HCT116 (cell line): ENCODE data around the gene SMIM44. TPM values are rescaled to one million over a fixed set of nuclear protein-coding genes. Genes with fewer than 3 reads are reported as not detected.

Experiments used
- ATAC-seq: fragments of 200-7000 bp; cut with Tn5 transposase; 2 replicates; pipeline ENCODE4 v1.9.1; 2020; ENCODE audit warnings: mild to moderate bottlenecking, moderate library complexity
- BruUV-seq: library from RNA; stranded (reverse); fragments of 400-500 nt; replicated peaks from 2 replicates; lab custom pipeline; 2021; lab: Mats Ljungman, UMichigan
- CTCF ChIA-PET: fragments of 300-600 bp; sonication (Branson Sonifier 250); formaldehyde crosslinking; loops from one replicate; lab custom pipeline; 2021; ENCODE audit warnings: antibody characterized with exemption; lab: Charles Lee
- POLR2A ChIA-PET: fragments of 300-600, 350-600 bp; sonication (Branson Sonifier 250); formaldehyde crosslinking; loops from one replicate; lab custom pipeline; 2021; ENCODE audit warnings: antibody characterized with exemption; lab: Charles Lee
- RAD21 ChIA-PET, 2 experiments: fragments of 300-600 bp; sonication (Branson Sonifier 250); formaldehyde crosslinking; loops; one replicate each; lab custom pipeline; 2023; ENCODE audit warnings: low total read pairs in 2 of 2; ENCODE audit not compliant: uncharacterized antibody in 2 of 2, unreplicated experiment in 2 of 2, low non-redundant PET in 1 of 2; lab: Charles Lee
- DNase-seq: peaks from one replicate; pipeline ENCODE4 v3.0.0-alpha.2; 2010; ENCODE audit warnings: low read depth, low spot score
- H2AFZ ChIP-seq: fragments of 200-600 bp; shearing (Covaris generic), sonication (generic); 2 replicates; pipeline ENCODE4 v1.6.1; 2017; ENCODE audit warnings: low read depth, mixed run types, mixed read lengths, antibody characterized with exemption, low read length; ENCODE audit not compliant: poor library complexity, severe bottlenecking
- H3K27ac ChIP-seq: 2 replicates; pipeline ENCODE4 v1.5.1; 2012; ENCODE audit warnings: low read depth, low read length
- H3K27me3 ChIP-seq: fragments of 200-600 bp; sonication (generic); 2 replicates; pipeline ENCODE4 v1.6.1; 2016; ENCODE audit warnings: mixed run types, low read length, mixed read lengths; ENCODE audit not compliant: insufficient read depth
- H3K36me3 ChIP-seq, 2 experiments: fragments of 200-500 bp in 1 of 2; fragments of 200-600 bp in 1 of 2; sonication (Bioruptor generic) in 1 of 2; sonication (generic) in 1 of 2; 2 replicates each; pipeline versions ENCODE4 v1.5.1 to v1.6.1; 2014 to 2016; ENCODE audit warnings: low read length in 2 of 2, inconsistent platforms in 1 of 2, mixed read lengths in 1 of 2, mixed run types in 1 of 2; ENCODE audit not compliant: insufficient read depth in 2 of 2, control insufficient read depth in 1 of 2
- H3K4me1 ChIP-seq, 2 experiments: fragments of 200-600 bp in 1 of 2; sonication (generic) in 1 of 2; 2 replicates each; pipeline versions ENCODE4 v1.5.1 to v1.6.1; 2012 to 2017; ENCODE audit warnings: low read length in 2 of 2, inconsistent platforms in 1 of 2, mild to moderate bottlenecking in 1 of 2, mixed read lengths in 1 of 2, mixed run types in 1 of 2, moderate library complexity in 1 of 2; ENCODE audit not compliant: insufficient read depth in 2 of 2, control insufficient read depth in 1 of 2
- H3K4me2 ChIP-seq: fragments of 200-600 bp; sonication (generic); 2 replicates; pipeline ENCODE4 v1.6.1; 2017; ENCODE audit warnings: mixed run types, low read length, mixed read lengths
- H3K4me3 ChIP-seq, 2 experiments: fragments of 200-600 bp in 1 of 2; sonication (generic) in 1 of 2; replicated peaks in 1 of 2; 2 replicates each; pipeline ENCODE4 v1.5.1; 2011 to 2016; ENCODE audit warnings: low read length in 2 of 2, control low read depth in 1 of 2, low read depth in 1 of 2, mild to moderate bottlenecking in 1 of 2, mixed read lengths in 1 of 2, mixed run types in 1 of 2
- H3K79me2 ChIP-seq: fragments of 200-600 bp; sonication (generic); 2 replicates; pipeline ENCODE4 v1.6.1; 2017; ENCODE audit warnings: mild to moderate bottlenecking, mixed run types, low read length, moderate library complexity, mixed read lengths; ENCODE audit not compliant: insufficient read depth
- H3K9ac ChIP-seq: fragments of 200-600 bp; sonication (generic); 2 replicates; pipeline ENCODE4 v1.6.1; 2016; ENCODE audit warnings: low read length, mixed read lengths
- H3K9me2 ChIP-seq: fragments of 200-600 bp; sonication (generic), shearing (Covaris generic); 2 replicates; pipeline ENCODE4 v1.6.1; 2017; ENCODE audit warnings: mixed run types, mild to moderate bottlenecking, moderate library complexity; ENCODE audit not compliant: insufficient read depth
- H3K9me3 ChIP-seq, 2 experiments: fragments of 200-500 bp in 1 of 2; fragments of 200-600 bp in 1 of 2; sonication (Bioruptor generic) in 1 of 2; sonication (generic) in 1 of 2; 2 replicates each; pipeline ENCODE4 v1.6.1; 2014 to 2017; ENCODE audit warnings: low read length in 2 of 2, mixed read lengths in 2 of 2, inconsistent platforms in 1 of 2, low read depth in 1 of 2, mild to moderate bottlenecking in 1 of 2, mixed run types in 1 of 2, moderate library complexity in 1 of 2; ENCODE audit not compliant: control insufficient read depth in 1 of 2, insufficient read depth in 1 of 2
- H4K20me1 ChIP-seq: fragments of 200-600 bp; sonication (generic), shearing (Covaris generic); 2 replicates; pipeline ENCODE4 v1.6.1; 2017; ENCODE audit warnings: mixed run types, mild to moderate bottlenecking, moderate library complexity; ENCODE audit not compliant: insufficient read depth
- ATF3 ChIP-seq: IDR thresholded peaks from 2 replicates; pipeline ENCODE4 v1.6.1; 2012
- CEBPB ChIP-seq: IDR thresholded peaks from 2 replicates; pipeline ENCODE4 v1.6.1; 2012; ENCODE audit warnings: low read depth
- EGR1 ChIP-seq: IDR thresholded peaks from 2 replicates; pipeline ENCODE4 v1.6.1; 2012; ENCODE audit warnings: low read depth
- JUND ChIP-seq: IDR thresholded peaks from 2 replicates; pipeline ENCODE4 v1.6.1; 2012
- POLR2A ChIP-seq: IDR thresholded peaks from 2 replicates; pipeline ENCODE4 v1.7.0; 2011; ENCODE audit warnings: borderline replicate concordance; ENCODE audit not compliant: insufficient read depth, insufficient read length; ENCODE audit errors: extremely low read depth
- POLR2AphosphoS5 ChIP-seq: IDR thresholded peaks from 2 replicates; pipeline ENCODE4 v1.6.1; 2011; ENCODE audit warnings: mild to moderate bottlenecking, low read depth, low read length, moderate library complexity
- RAD21 ChIP-seq: IDR thresholded peaks from 2 replicates; pipeline ENCODE4 v1.6.1; 2012; ENCODE audit warnings: low read depth, mild to moderate bottlenecking
- REST ChIP-seq: IDR thresholded peaks from 2 replicates; pipeline ENCODE4 v1.6.1; 2012; ENCODE audit warnings: low read depth
- SIN3A ChIP-seq: IDR thresholded peaks from 2 replicates; pipeline ENCODE4 v1.6.1; 2012; ENCODE audit warnings: low read depth
- SP1 ChIP-seq: IDR thresholded peaks from 2 replicates; pipeline ENCODE4 v1.6.1; 2012; ENCODE audit warnings: low read depth
- SRF ChIP-seq: IDR thresholded peaks from 2 replicates; pipeline ENCODE4 v1.6.1; 2012; ENCODE audit warnings: low read depth
- TCF7L2 ChIP-seq: IDR thresholded peaks from 2 replicates; pipeline ENCODE4 v1.7.0; 2011; ENCODE audit warnings: borderline replicate concordance, inconsistent platforms; ENCODE audit not compliant: insufficient read depth, insufficient read length; ENCODE audit errors: extremely low read depth
- YY1 ChIP-seq: IDR thresholded peaks from 2 replicates; pipeline ENCODE4 v1.6.1; 2011; ENCODE audit warnings: low read length, low read depth, moderate library complexity, mild to moderate bottlenecking; ENCODE audit not compliant: insufficient replicate concordance; ENCODE audit errors: extremely low read depth
- ZBTB33 ChIP-seq: IDR thresholded peaks from 2 replicates; pipeline ENCODE4 v1.6.1; 2011; ENCODE audit warnings: mild to moderate bottlenecking, low read length, moderate library complexity; ENCODE audit not compliant: insufficient replicate concordance; ENCODE audit errors: extremely low read depth
- ZNF274 ChIP-seq: fragments of 200-500 bp; sonication (Bioruptor generic); IDR thresholded peaks from 2 replicates; pipeline ENCODE4 v1.6.1; 2014; ENCODE audit warnings: mild to moderate bottlenecking, low read depth, low read length, inconsistent platforms
- intact Hi-C: fragments of 100-400 bp; cut with micrococcal nuclease; formaldehyde crosslinking; loops from 2 replicates; pipeline ENCODE4 v1.10.0; 2022
- total RNA-seq: library from RNA; stranded (reverse); gene quantifications from one replicate; pipeline ENCODE4 v1.2.1, GENCODE V29; 2021; ENCODE audit not compliant: unreplicated experiment

Gene SMIM44
- total RNA-seq, 1 experiment from 2014 or later: not detected

GRCh38 chr19:3493651-3494050, 10.4 kb upstream of the SMIM44 start (continued):
- TF ChIP-seq POLR2A (no peak), YY1 (no peak), REST (no peak), SIN3A (no peak)

- ATAC-seq: no peak
Measured at GRCh38 chr19:3492919-3493318, 9.7 kb upstream of the SMIM44 start.

More at GRCh38 chr19:3492919-3493318, 9.7 kb upstream of the SMIM44 start:
- DNase-seq: no peak
- POLR2A ChIA-PET: no interaction called here
- Histone ChIP-seq H3K9me2 (no peaks in the 10 kb centered on the region), H2AFZ (no peak overlapping the region), H3K4me3 (no peak overlapping the region), H3K79me2 (peaks cover 13% of the 10 kb centered on the region), H3K9ac (no peak overlapping the region), H3K27me3 (no peaks in the 10 kb centered on the region), H3K9me3 (no peaks in the 10 kb centered on the region), H3K36me3 (peaks cover 2 to 22% of the 10 kb centered on the region in 2 experiments; a peak in 3 of 4 replicates), H3K4me2 (no peak overlapping the region), H3K4me1 (no peaks in the 10 kb centered on the region), H3K27ac (no peak overlapping the region), H4K20me1 (no peaks in the 10 kb centered on the region)
- RAD21 ChIA-PET: no interaction called here
- CTCF ChIA-PET: no interaction called here
- no TSS peak for BruUV-seq
- TF ChIP-seq YY1 (no peak), ZNF274 (no peak), EGR1 (no peak), SP1 (no peak), ZBTB33 (no peak), JUND (no peak), ATF3 (no peak), RAD21 (no peak), CEBPB (no peak), POLR2AphosphoS5 (no peak), SRF (no peak), TCF7L2 (no peak)
- TF ChIP-seq, all 23 proteins: peak for 0
- intact Hi-C loops: no loop called here
